Fibroblast of skin of abdomen (primary cell): ENCODE measurements around the gene UGP2. TPM values are rescaled to one million over a fixed set of nuclear protein-coding genes. Genes with fewer than 3 reads are reported as not detected.
"Not testable (repeated sequence)": the region's sequence is repeated elsewhere in the genome, so short reads cannot be mapped to it uniquely, and the experiment has no call there.

Experiments
- DNase-seq: peaks from one replicate; pipeline ENCODE4 v3.0.0-alpha.2; 2013
- polyA plus RNA-seq, 2 experiments: library from polyadenylated mRNA; unstranded; fragments of 120-200 nt; gene quantifications; one replicate each; pipeline ENCODE4 v1.2.1, GENCODE V29; 2013; ENCODE audit not compliant: insufficient read length in 2 of 2

Gene UGP2
- polyA plus RNA-seq (2013, experiment 1 of 2; ENCODE audit: insufficient read length) = 199 TPM
- 192 TPM for polyA plus RNA-seq (2013, experiment 2 of 2; ENCODE audit: insufficient read length)

DNA sequence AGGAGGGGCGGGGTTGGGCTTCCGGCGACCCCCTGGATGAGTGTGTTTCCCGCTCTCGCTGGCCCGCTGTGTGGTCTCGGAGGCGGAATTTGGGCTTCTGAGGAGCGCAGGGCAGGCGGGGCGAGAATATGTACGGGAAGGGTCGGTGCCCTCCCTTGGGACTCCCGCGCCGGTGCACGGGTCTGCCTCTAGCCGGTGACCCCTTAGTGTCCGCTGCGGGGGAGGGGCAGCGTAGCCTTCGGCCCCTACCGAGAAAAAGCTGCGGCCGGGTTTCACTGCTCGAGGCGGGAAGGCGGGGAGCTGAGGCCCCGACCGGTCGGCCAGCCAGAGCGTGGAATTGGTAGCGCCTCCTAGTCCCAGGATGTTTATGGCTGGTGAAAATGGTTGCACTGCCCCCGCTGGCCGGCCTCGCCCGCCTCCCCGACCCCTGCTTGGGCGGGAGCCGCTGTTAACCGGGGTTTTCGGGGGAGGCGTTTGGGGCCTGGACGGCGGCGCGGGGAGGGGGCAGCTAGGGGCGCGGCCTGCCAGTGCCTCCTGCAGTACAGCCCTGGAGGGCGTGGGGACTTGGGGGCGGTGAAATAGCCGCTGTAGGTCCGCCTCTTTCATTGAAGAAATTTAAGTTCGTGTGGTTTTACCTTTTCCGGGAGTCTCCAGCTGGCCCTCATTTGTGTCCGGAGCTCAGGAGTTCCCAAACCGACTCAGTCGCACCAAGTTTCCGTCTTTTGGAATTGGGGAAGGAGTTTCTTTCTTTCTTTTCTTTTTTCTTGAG is at the start of gene UGP2:
UGP2 (plus strand) TSS at position 643 of the 769 bp plus-strand sequence. CDS start 290 bp downstream, outside the sequence.
- DNase-seq = peak; percentile 97

DNA sequence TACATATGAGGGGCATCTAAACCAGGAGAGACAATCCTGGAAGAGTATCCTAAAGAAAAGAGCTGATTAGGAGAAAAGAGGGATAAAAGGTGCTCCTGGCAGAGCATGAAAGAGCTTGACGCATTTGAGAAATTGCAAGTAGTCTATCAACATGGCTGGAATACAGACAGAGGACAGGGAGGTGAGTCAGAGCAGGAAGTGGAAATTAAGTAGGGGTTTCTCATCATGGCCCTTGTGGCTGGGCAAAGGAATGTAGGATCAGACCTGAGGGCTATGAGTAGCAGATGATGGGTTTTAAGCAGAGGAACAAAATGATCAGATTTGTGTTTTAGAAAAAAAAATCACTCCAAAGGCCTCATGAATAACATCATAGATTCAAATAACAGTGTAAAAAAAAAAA is 49.2 kb upstream of the UGP2 start:
- DNase-seq = peak; percentile 95

- no peak for DNase-seq
These were observed 45.3 kb upstream of the UGP2 start for GRCh38 chr2:63796366-63796765.

GRCh38 chr2:63796796-63797195 is 44.9 kb upstream of the UGP2 start:
- no peak for DNase-seq

DNA sequence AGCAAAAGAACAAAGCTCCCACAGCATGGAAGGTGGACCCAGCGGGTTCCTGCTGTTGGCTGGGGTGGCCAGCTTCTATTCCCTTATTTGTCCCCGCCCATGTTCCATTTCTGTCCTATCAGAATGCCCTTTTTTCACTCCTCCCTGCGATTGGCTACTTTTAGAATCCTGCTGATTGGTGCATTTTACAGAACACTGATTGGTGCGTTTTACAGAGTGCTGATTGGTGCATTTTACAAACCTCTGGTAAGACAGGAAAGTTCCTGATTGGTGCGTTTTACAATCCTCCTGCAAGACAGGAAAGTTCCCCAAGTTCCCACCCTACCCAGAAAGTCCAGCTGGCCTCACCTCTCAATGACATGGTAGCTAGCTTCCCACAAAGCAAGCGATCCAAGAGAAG is 40.2 kb upstream of the UGP2 start:
- DNase-seq = no peak

DNA sequence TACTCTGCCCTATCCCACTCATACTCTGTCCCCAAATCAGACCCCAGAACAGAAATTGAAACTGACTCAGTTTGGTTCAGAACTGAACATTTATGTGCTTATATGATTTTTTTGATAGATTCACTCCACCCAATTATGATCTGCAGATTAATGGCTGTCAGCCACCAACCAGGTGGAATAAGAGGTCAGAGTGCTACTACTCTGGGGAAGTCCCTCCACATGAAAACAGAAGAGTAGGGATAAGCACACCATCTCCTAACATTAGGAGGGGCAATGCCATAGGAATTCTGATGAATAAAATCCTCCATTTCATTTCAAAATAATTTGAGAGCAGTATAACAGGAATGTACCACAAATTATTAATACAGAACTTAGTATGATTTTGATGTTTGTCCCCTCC is 36.3 kb upstream of the UGP2 start:
- DNase-seq = no peak

DNA sequence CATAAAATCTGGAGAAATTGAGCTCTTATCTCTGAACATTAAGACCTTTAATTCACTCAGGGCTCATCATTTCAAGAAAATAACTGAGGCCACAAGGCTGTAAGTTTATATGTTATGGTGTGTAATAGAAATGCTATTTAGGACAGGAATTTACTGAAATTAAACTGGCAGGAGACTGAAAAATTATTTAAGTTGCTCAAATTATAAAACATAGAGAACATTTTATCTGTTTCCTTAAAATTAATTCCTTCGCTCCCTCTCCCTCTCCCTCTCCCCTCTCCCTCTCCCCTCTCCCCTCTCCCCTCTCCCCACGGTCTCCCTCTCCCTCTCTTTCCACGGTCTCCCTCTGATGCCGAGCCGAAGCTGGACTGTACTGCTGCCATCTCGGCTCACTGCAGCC is 33.7 kb upstream of the UGP2 start:
- not testable (repeated sequence) for DNase-seq

DNA sequence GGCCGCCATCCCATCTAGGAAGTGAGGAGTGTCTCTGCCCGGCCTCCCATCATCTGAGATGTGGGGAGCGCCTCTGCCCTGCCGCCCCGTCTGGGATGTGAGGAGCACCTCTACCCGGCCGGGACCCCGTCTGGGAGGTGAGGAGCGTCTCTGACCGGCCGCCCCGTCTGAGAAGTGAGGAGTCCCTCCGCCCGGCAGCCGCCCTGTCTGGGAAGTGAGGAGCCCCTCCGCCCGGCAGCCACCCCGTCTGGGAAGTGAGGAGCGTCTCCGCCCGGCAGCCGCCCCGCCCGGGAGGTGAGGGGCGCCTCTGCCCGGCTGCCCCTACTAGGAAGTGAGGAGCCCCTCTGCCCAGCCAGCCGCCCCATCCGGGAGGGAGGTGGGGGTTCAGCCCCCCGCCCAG is 32.8 kb upstream of the UGP2 start:
- DNase-seq = not testable (repeated sequence)

DNA sequence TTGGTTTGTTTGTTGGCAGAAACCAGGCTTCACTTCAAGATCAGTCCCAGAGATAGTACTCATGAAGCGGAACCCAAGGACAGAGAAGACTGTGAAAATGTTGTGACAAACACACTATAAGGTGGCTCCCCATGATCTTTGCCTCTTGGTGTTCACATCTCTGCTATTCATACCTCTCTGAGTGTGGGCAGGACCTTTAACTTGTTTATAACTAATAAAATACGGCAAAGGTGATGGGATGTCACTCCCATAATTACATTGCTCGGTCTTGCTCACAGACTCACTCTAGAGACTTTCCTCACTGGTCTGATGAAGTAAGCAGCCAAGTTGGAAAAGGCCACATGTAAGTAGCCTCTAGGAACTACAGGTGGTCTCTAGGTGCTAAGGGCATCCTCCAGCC is 30.6 kb upstream of the UGP2 start:
- no peak for DNase-seq

GRCh38 chr2:63811870-63812269 is 29.8 kb upstream of the UGP2 start:
- DNase-seq = not testable (repeated sequence)

DNA sequence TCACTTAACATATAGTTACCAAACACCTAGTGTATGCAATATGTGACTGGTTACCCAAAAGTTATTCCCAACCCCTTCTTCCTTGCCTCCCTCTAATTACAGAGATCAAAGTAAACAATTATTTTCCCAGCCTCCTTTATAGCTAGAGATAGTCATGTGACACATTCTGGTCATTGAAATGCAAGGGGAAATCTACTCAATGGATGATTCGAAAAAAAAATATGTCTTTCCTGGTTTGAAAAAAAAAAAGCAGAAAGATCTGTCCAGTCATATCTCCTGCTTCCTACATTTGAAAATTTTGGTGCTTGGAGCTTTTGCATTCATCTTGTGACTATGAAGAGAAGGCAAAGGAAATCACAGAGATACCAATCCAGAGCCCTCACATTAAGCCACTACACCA is 27.6 kb upstream of the UGP2 start:
- DNase-seq = peak; percentile 29

- no peak for DNase-seq
These were observed 24.3 kb upstream of the UGP2 start for GRCh38 chr2:63817382-63817781.

DNA sequence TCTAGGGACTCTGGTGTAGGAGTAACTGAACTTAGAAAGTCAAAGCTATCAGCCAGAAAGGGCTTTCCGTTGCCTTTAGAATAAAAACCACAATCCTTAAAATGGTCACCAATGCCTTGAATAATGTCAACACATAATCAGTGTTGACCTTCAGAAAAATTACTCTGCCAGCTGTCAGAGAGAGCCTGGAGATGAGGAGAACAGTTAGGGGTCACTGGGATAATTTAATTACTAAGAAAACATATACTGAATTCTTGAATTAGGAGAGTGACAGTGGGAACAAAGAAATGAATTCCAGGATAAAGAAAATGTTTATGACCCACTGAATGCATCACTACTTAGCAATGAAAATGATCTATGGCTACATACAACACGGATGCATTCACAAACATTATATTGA is 23.4 kb upstream of the UGP2 start:
- DNase-seq = no peak

DNA sequence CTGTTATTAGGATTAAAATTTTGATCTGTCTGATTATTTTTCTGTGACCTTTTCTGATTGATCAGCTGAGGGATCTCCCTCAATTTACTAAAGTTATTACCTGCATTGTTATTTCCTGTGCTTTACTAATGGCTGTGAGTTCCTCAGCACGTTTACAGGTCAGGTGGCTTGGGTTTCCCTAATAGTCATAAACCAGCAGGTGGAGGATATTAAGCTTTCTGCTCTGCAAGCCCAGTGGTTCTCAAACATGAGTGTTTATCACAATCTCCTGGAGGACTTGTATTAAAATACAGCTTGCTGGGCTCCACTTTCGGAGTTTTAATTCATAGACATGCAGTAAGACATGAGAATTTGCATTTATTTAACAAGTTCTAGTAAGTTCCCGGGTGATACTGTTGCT is 22.4 kb upstream of the UGP2 start:
- no peak for DNase-seq

GRCh38 chr2:63819765-63820717 is 21.7 kb upstream of the UGP2 start:
- DNase-seq = peak; percentile 67

- DNase-seq = no peak
These were observed 20.7 kb upstream of the UGP2 start for GRCh38 chr2:63820969-63821368.

- no peak for DNase-seq
These were observed 20.3 kb upstream of the UGP2 start for GRCh38 chr2:63821396-63821795.

DNA sequence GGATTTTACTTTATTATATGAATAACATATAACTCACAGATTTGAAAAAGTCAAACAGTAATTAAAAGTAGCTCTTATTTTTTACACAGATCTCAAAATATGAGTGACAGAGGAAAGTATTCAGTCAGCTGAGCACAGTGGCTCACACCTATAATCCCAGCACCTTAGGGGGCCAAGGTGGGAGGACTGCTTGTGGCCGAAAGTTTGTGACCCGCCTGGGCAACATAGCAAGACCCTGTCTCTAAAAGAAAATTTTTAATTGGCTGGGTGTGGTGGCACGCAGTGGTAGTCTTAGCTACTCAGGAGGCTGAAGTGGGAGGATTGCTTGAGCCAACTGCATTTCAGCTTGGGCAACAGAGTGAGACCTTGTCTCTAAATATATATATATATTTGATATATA is 19.2 kb upstream of the UGP2 start:
- no peak for DNase-seq

GRCh38 chr2:63827749-63828148 is 13.9 kb upstream of the UGP2 start:
- DNase-seq = peak; percentile 94

- DNase-seq = no peak
These were observed 10.5 kb upstream of the UGP2 start for GRCh38 chr2:63831176-63831575.

GRCh38 chr2:63834401-63834800 is 7.3 kb upstream of the UGP2 start:
- DNase-seq = no peak

GRCh38 chr2:63837036-63837594 is 4.6 kb upstream of the UGP2 start:
- no peak for DNase-seq
